ACHN (cell line): ENCODE data around the gene MKKS.

Experiments
- DNase-seq: peaks from one replicate; pipeline ENCODE4 v3.0.0-alpha.2; 2015
- in situ Hi-C: cut with HindIII; loops from 2 replicates; pipeline ENCODE4 v1.10.0; 2017; ENCODE audit warnings: low sequenced_read_pairs, low pct_ligation_motif_present, low pct_unique_long_range_greater_than_20kb

Gene MKKS

DNA sequence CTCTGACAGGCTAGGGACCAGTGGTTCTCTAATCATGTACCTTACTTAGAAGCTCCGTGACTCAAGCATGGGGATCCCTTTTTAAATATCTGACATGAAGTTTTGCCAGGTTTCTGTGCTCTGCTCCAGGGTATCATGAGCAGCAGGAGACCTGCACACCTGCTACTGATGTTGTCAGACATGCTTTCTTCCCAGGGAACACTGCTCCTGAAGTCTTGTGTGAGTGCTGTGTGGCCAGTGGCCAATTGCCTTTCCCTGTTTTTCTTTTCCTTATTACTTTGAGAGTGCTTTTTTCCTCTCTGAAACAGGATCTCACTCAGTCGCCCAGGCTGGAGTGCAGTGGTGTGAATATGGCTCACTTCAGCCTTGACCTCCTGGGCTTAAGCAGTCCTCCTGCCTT lies 27.5 kb upstream of the MKKS start:
- no peak for DNase-seq
- in situ Hi-C loops, result no loop called here

DNA sequence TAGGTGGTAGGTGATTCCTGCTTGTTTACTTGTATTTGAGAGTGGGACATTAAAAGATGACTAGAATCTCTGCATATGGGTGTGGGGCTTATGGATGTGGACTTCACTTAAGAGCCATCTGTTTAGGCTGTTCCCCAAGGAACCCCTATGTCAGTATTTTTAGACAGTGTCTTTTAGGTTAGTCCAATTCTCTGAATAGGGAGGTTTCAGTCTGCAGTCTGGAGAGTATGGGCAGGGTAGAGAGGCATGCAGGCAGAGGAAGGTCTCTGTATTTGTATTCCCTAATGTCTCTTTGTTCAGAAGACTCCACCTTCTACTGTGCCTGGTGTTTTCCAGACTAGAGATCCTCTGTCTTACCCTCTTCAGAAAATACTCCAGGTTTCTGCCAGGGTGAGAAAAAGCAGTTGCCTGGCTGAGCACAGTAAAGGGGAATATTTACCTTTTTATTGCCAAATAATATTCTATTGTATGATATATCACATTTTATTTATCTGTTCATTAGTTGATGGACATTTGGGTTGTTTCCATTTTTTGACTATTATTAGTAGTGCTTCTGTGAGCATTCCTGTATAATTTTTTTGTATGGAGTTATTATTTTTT lies 20.2 kb upstream of the MKKS start:
- no peak for DNase-seq
- in situ Hi-C loops, result no loop called here

DNA sequence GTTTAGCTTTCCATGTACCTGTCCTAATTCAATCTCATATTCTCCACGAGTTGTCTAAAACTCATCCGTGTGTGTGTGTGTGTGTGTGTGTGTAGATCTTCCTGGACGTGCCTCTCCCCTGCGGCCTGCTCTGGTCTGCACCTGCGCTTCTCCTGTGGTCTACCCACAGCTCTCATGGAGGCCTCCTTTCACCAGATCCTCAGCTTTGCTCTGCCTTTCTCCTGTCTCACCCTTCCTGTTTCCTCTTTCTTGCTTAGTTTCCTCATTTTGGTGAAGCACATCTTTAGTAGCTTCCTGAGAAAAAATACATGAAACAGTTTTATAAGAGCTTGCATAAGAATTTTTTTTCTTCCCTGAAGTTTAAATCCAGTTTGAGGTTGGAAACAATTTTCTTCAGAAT lies 19.2 kb upstream of the MKKS start:
- in situ Hi-C loops, result no loop called here
- no peak for DNase-seq

DNA sequence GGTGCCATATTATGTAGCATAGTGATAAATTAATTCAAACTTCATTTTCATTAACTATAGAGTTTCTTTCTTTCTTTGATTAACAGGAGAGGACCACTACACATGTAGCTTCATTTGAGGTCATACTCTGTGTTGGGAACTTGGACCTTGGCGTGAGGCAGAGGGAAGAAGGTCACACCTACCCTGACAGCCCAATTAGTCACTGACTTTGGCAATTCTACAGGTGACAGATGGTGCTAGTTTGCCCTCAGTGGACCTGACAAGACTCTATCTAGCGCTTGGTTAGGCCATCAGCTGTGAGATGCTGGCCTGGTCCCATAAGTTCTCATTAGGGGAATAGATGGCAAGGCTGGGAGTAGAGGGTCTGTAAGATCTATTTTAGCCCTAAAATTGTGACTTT lies 15.2 kb upstream of the MKKS start:
- in situ Hi-C loops, result no loop called here
- no peak for DNase-seq

DNA sequence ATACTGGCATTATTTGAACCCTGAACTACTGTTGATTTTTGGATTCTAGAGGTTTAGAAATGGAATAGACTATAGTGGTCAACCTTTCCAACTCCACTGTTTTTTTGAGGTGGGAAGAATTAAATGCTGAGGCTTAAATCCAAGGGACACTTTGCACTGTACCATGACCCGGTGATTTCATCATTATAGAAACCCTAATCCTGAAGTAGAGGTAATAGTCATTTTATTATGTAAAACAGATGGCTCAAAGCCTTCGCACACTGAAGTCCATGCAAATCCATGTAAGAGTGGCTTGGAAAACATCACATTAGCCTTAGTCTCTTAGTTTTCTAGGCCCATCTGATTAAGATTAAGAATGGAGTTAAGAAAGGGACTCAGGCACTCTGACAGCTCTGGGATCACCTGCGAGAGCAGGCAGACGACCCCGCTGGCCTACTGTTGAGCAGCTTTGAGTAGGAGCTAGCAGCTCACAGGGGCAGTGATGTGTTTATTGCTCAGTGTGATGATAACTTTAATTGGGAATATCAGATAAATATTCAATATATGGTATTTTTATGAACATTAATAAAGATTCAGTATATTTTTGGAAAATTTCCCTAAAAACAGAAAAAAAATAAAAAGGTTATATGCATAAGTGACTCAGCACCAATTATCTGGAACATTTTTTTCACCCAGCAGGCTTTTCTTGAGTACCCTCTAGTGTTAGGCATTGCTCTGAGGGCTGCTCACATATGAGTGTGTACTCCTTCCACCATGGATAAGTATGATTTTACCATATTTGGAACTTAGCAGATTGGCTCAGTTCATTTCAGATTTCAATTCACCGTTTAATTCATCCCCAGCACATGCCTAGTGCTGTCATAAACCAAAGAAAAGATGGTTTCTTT lies 14.5 kb upstream of the MKKS start:
- in situ Hi-C loops, result no loop called here
- DNase-seq, result no peak

DNA sequence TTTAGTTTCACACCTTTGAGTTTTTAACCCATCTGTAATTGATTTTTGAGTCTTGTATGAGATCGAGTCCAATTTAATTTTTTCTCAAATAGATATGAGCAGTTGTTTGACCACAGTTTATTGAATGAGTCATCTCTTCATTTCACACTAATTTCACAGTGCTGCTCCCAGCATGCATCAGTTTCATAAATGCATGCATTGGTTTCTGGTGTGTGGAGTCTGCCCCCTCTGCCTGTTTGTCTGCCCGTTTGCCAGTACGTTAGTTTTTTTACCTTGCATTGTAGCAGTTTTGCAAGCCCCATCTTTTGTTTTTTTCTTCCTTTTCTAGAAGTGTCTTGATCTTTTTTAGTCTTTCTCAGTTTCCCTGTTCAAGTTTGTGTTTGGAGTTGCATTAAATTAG lies 13.0 kb upstream of the MKKS start:
- peak; percentile 25 for DNase-seq
- in situ Hi-C loops, result no loop called here

DNA sequence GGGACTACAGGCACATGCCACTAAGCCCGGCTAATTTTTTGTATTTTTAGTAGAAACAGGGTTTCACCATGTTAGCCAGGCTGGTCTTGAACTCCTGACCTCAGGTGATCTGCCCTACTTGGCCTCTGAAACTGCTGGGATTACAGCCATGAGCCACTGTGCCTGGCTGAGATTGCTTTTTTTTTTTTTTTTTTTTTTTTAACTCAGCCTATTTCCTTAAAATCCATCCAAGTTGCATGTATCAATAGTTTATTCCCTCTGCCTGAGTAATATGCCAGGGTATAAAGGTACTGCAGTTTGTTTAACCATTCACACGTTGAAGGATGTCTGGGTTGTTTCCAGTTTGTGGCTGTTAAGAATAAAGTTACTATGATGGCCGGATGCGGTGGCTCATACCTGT lies 11.7 kb upstream of the MKKS start:
- in situ Hi-C loops, result no loop called here
- DNase-seq, result no peak

DNA sequence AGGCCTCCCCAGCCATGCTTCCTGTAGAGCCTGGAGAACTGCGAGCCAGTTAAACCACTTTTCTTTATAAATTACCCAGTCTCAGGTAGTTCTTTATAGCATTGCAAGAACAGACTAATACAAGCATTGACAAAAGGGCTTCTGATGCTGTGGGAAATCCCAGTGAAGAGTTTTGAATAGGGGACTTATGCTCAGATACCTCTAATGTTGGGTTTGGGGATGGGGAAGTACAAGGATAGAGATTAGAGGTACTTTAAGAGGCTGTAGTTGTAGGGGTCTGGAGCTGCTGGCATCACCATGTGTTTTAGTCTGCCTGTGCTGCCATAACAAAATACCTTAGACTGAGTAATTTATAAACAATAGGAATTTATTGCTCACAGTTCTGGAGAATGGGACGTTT lies 9.9 kb upstream of the MKKS start:
- in situ Hi-C loops, result no loop called here
- no peak for DNase-seq

DNA sequence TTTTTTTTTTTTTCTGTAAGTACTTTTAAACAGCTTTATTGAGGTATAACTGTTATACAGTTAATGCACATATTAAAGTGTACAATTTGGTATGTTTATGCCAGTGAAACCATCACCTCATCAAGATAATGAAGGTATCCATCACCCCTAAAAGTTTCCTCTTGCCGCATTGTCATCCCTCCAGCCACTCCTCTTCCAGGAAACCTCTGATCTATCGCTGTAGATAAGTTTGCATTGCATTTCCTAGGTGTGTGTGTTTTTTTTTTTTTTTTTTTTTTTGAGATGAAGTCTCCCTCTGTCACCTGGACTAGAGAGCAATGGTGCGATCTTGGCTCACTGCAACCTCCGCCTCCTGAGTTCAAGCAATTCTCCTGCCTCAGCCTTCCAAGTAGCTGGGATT lies 4.2 kb upstream of the MKKS start:
- in situ Hi-C loops, result no loop called here

DNA sequence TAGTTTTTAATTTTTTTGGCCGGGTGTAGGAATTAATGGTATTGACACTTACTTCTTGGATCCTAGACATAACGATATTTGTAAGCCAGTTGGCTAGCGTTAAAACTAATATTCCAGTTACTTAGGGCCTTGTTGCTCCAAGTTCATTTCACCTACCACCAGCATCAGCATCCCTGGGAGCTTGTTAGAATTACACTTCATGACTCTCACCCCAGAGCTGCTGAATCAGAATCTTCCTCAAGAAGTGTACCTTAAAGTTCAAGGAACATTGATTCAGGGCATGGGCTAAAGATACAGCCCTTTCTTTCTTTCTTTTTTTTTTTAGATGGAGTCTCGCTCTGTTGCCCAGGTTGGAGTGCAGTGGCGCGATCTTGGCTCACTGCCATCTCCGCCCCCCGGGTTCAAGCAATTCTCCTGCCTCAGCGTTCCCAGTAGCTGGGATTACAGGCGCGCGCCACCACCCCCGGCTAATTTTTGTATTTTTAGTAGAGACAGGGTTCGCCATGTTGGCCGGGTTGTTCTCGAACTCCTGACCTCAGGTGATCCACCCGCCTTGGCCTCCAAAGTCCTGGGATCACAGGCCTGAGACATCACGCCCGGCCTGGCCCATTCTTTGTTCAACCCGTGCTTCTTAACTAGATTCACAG lies 2.2 kb upstream of the MKKS start:
- in situ Hi-C loops, result no loop called here
- no peak for DNase-seq

More for the DNA sequence above, 4.2 kb upstream of the MKKS start:
- DNase-seq, result no peak

DNA sequence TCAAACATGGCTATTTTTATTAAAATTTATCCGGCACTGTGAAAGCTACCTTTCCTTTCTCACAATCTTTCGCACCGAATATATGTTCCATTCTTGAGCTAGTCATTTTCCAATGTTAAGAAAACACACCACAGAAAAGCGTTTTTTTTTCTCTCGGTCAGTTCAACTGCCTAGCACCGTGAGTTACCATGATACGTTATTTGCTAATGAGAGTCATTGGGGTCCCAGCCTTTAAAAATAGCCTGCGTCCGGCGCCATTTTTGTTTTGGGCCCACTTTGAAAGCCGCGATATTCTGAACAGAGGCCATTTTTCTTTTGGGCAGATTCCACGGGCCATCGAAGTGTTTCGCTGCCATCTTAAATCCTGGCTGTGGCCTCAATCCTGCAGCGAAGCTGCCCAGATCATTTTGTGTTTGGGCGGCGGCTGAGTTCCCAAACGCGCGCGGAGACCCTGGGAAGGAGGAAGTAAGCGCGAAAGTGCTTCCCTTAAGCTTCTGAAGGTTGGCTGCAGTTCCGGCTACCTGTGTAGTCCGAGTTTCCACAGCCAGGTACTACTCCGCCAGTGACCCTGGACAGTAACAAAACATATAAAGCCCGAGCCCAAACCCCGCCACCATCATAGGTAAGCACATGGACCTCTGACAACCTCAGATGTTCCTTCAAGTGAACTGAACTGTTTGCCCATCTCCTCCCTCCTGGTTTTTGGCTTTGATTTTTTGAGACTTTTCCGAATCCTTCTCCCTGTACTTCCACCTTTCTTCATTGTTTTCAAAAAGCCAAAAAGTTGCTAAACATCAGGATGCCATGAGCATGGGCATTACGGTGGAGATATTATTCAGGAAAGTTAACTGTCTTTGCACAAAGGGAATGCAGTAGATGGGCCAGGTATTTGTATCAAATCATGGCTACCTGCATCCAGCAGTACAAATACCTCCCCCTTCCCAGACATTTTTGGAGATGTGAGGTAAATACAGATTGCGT lies 1.1 kb upstream of the MKKS start, which contains the start of gene SLX4IP:
Gene SLX4IP, plus strand, starts transcription at position 474 of the 981 bp plus-strand sequence. CDS start 22,900 bp downstream, outside the sequence.
- in situ Hi-C loops, result no loop called here

DNA sequence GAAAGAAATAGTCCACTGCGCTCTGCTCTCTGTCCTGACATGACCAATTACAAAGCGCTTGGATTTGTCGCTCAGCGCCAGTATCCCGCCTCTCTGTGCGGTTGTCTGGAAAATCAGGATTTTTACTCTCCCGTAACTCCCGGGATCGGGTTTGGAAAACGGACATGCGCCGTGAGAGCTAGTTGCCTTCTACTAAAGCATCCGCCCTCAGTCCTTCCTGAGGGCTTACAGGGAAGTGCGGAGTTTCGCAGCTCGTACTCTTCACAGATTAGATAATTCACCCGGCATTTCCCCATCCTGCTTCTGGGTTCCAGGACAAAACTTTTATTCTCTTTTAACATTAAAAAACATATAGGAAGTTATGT lies 427 bp upstream of the MKKS start:
- in situ Hi-C loops, result no loop called here
- DNase-seq, result peak; percentile 97

More for the DNA sequence above, 1.1 kb upstream of the MKKS start, which contains the start of gene SLX4IP:
- peak; percentile 93 for DNase-seq

DNA sequence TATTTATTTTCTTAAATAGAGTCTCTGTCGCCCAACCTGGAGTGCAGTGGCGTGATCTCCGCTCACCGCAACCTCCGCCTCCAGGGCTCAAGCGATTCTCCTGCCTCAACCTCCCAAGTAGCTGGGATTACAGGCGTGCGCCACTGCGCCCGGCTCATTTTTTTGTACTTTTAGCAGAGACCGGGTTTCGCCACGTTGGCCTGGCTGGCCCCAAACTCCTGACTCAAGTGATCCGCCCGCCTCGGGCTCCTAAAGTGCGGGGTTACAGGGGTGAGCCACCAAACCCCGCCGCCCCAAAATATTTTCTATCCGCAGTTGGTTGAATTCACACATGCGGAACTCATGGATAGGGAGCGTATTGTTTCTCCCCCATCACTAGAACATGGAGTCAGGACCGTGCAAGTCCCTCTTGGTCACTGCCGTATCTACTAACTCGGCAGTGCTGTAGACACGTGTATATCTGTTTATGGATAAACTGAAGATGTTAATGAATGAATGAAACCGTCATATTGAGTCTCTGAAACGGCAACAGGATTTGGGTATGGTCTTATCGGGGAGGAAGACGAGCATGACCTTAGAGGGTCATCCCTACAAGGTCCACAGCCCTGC lies 904 bp downstream of the MKKS start:
- in situ Hi-C loops, result no loop called here
- peak; percentile 20 for DNase-seq

DNA sequence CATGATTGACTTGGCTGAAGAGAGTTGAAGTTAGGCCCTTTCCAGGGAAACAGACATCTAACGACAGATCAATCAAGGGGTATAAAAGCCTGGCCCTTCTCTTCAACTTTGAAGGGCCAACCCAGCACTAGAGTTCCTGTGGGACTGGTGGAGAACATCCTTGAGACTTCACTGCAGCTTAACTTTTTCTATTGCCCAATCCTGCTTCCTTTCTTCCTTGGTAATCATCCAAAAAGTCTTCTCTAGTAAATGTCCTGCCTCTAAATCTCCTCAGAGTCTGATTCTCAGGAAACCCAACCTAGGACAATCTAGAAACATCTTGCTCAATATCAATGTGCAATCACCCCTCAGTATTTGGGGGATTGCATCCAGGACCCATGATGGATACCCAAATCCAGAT lies 1.9 kb downstream of the MKKS start:
- no peak for DNase-seq
- in situ Hi-C loops, result no loop called here

DNA sequence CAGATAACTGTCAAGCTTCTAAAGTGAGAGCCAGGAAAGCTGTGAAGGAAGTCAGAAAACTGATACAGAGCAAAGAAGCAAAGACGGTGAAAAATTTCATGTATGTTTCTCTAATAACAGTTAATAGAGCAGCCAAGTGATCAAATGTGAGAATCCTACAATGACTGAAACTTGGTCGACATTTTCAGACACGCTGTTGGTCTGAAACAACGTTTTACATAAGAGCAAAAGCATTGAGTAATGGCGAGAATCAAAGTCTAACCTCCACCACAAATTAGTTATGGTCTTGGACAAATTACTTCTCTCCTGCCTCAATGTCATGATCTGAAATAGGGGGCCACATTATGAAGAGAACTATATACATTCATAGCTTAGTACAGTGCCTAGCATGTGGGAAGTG lies 3.3 kb downstream of the MKKS start:
- DNase-seq, result no peak
- in situ Hi-C loops, result no loop called here

DNA sequence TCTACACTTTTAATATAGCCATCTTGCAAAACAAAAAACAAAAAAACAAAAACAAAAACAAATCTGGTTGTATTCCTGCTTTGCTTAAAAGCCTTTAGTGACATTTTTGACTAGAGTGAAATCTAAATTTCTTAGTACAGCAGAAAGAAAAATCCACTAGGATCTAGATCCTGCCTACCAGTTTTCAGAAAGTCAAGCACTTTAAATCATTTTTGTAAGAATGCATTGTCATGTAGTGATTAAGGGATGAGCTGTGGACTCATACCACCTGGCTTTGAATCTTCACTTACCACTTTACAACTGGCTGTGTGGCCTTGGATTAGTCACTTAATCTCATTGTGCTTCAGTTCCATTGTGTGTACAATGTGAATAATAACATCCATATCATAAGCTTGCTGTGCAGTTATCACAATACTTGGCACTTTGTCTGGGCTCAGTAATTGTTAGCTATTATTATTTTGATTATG lies 4.0 kb downstream of the MKKS start:
- in situ Hi-C loops, result no loop called here
- no peak for DNase-seq

DNA sequence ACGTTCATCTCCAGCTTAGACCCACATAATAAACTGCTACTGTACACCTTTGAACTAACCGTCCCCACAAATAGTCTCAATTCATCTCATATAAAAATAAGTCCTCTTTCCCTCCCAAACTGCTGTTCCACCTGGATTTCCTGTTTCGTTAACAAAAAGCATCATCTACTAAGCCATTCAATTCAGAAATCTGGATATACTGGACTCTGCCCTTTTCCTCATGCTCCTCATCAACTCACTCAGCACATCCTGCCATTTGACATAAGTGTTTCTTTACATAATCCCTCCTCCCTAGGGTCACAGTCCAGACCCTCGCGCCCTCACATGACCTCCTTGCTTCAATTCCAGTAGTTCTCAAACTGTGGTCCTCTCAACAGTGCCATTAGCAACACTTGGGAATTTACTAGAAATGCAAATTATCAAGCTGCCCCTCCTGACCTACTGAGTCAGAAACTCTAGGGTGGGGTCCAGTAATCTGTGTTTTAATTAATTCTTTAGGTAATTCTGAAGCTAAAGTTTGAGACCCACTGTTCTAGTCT lies 4.5 kb downstream of the MKKS start:
- in situ Hi-C loops, result no loop called here
- DNase-seq, result no peak

DNA sequence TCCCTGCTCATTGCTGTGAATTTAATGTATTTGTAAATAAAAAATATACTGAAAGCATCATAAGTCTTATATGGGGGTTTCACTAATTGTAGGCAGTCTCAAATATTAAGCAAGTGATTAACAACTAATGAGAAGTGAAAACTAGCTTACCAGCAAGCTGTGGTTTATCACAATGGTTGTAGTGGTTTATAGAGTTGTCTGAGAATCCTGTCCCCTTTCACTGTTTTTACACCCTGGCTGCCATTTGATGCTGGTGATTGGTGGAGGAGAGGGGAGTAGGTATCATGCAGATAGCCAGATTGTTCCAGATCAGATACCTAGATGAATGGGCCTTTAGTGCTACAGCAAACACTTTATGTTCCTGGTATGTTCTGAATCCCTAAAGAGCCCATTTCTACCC lies 6.0 kb downstream of the MKKS start:
- no peak for DNase-seq
- in situ Hi-C loops, result no loop called here
